SK-N-SH treated with all-trans-retinoic acid at 6 μM for 48 hours (cell line): ENCODE results near the gene RXYLT1.

Experiments
- ARNTL ChIP-seq: fragments of 450-650 bp; formaldehyde crosslinking; IDR thresholded peaks from 2 replicates; pipeline ENCODE4 v1.5.0; 2020; ENCODE audit warnings: low read depth, mild to moderate bottlenecking, moderate library complexity, borderline replicate concordance
- BACH2 ChIP-seq: fragments of 250-450 bp; sonication (Bioruptor Pico); IDR thresholded peaks from 2 replicates; pipeline ENCODE4 v1.9.0; 2021; ENCODE audit warnings: mild to moderate bottlenecking, borderline replicate concordance
- ESRRG ChIP-seq: fragments of 250-450 bp; sonication (Bioruptor Pico); IDR thresholded peaks from 2 replicates; pipeline ENCODE4 v1.6.1; 2021; ENCODE audit warnings: mild to moderate bottlenecking
- GLIS3 ChIP-seq: fragments of 250-450 bp; sonication (Bioruptor Pico); IDR thresholded peaks from 2 replicates; pipeline ENCODE4 v1.5.0; 2020; ENCODE audit warnings: mild to moderate bottlenecking, moderate library complexity
- OSR1 ChIP-seq: fragments of 250-450 bp; sonication (Bioruptor Pico); IDR thresholded peaks from 2 replicates; pipeline ENCODE4 v1.8.0; 2022; ENCODE audit warnings: moderate library complexity, mild to moderate bottlenecking, inconsistent platforms
- PATZ1 ChIP-seq: fragments of 250-450 bp; sonication (Bioruptor Pico); IDR thresholded peaks from 2 replicates; pipeline ENCODE4 v1.8.0; 2020; ENCODE audit warnings: mild to moderate bottlenecking, moderate library complexity, borderline replicate concordance
- RARB ChIP-seq: fragments of 250-450 bp; sonication (Bioruptor Pico); IDR thresholded peaks from 2 replicates; pipeline ENCODE4 v1.8.0; 2021; ENCODE audit warnings: mild to moderate bottlenecking, moderate library complexity
- ZFP3 ChIP-seq: fragments of 250-450 bp; sonication (Bioruptor Pico); IDR thresholded peaks from 2 replicates; pipeline ENCODE4 v1.5.0; 2020; ENCODE audit warnings: mild to moderate bottlenecking, moderate library complexity
- ZNF70 ChIP-seq: fragments of 450-650 bp; formaldehyde crosslinking; IDR thresholded peaks from 2 replicates; pipeline ENCODE4 v1.5.0; 2020; ENCODE audit warnings: mild to moderate bottlenecking, moderate library complexity

- TF ChIP-seq ZFP3 (CRISPR knock-in tag) (no peak), BACH2 (CRISPR knock-in tag) (no peak), OSR1 (CRISPR knock-in tag) (no peak), RARB (CRISPR knock-in tag) (no peak), ARNTL (CRISPR knock-in tag) (no peak), ESRRG (CRISPR knock-in tag) (no peak), ZNF70 (CRISPR knock-in tag) (no peak), PATZ1 (CRISPR knock-in tag) (no peak), GLIS3 (no peak)
Observed at GRCh38 chr12:63747553-63747952, 32.2 kb upstream of the RXYLT1 start.
